ENCODE data around the gene CPAMD8. TPM values are rescaled to one million over a fixed set of nuclear protein-coding genes. Genes with fewer than 3 reads are reported as not detected.
A peak's percentile ranks its signal among the peaks of the same experiment; 100 is the strongest.

CPAMD8 gene
- total and polyA plus RNA-seq, 10 of the 15 experiments (the other 5 are each of a cell fraction or from before 2014, with no cell fraction given): 0.12 to 0.97 (median 0.25) TPM; not detected in 3

GRCh38 chr19:16887353-16888265, 139.0 kb downstream of the CPAMD8 start:
- POLR2A ChIA-PET: no interaction called here
- no peaks in the 10 kb centered on the region for H3K27me3 ChIP-seq (replicated peaks in 1 of 2; ENCODE audit: control insufficient read depth in 2 of 2, insufficient read depth in 2 of 2, low read length in 1 of 2)

More at GRCh38 chr19:16887353-16888265, 139.0 kb downstream of the CPAMD8 start:
- H3K4me3 ChIP-seq: no peak overlapping the region
- 53% methylated on average over 17 of the region's 17 CpGs for WGBS (ENCODE audit: insufficient coverage, insufficient replicate concordance, low lambda C conversion rate, missing lambda C conversion rate)
- ChIA-PET CTCF (interaction anchor here (0.6 to 1.1 kb wide), 2 partner anchors 115 to 1796 kb away, joined by 3 read pairs; no protein-coding TSS in a partner anchor), RAD21 (ENCODE audit: unreplicated experiment) (no interaction called here), SMC1A (ENCODE audit: uncharacterized antibody, unreplicated experiment) (no interaction called here)
- no peak overlapping the region for H3K9ac ChIP-seq (ENCODE audit: control insufficient read depth, insufficient read depth, low read length)
- H3K79me2 ChIP-seq (ENCODE audit: control insufficient read depth, insufficient read depth, low read length): no peaks in the 10 kb centered on the region
- H3K9me3 ChIP-seq (replicated peaks; ENCODE audit: control insufficient read depth, insufficient read depth, low read length): peaks cover under 1% of the 10 kb centered on the region; the same call in 1 of the 3 replicates
- peak overlapping the region; percentile 15; the same call in 1 of the 2 replicates for H2AFZ ChIP-seq (ENCODE audit: control insufficient read depth, low read depth, low read length)
- H4K20me1 ChIP-seq (ENCODE audit: control insufficient read depth, insufficient read depth): no peaks in the 10 kb centered on the region
- TF ChIP-seq SREBF1 (IDR thresholded peaks at IDR 0.05; ENCODE audit: low read length) (no peak), NR2F1 (conservative IDR thresholded peaks at IDR 0.05) (0 out of 2 replicates have a peak, but pooled peaks have one; percentile 27), SIN3A (IDR thresholded peaks at IDR 0.05; ENCODE audit: low read depth, low read length) (no peak), ZBTB33 (IDR thresholded peaks at IDR 0.05) (no peak), ZNF274 (IDR thresholded peaks at IDR 0.05; ENCODE audit: insufficient read depth, insufficient read length) (no peak), ZSCAN29 (IDR thresholded peaks at IDR 0.05) (no peak), ATF3 (IDR thresholded peaks at IDR 0.05; ENCODE audit: borderline replicate concordance, extremely low read depth, low read depth, low read length) (no peak)
- intact Hi-C loops (cut with micrococcal nuclease; ENCODE audit: unreplicated experiment) (no loop called here), in situ Hi-C loops (cut with MboI) (no loop called here)
- ATAC-seq (no peak), DNase-seq (ENCODE audit: low read depth, low spot score) (no peak), FAIRE-seq (no peak)
- peak overlapping the region; percentile 79; the same call in 1 of the 2 replicates for H3K4me2 ChIP-seq (ENCODE audit: control insufficient read depth, insufficient read depth)
- no TSS peak for BruUV-seq (replicated peaks)
- no peaks in the 10 kb centered on the region for H3K36me3 ChIP-seq (ENCODE audit: control insufficient read depth in 2 of 2, insufficient read depth in 2 of 2, low read length in 1 of 2)
- peaks cover 21% of the 10 kb centered on the region for H3K4me1 ChIP-seq (ENCODE audit: control insufficient read depth, insufficient read depth, low read length)
- peak overlapping the region; percentile 66; the same call in 1 of the 2 replicates for H3K27ac ChIP-seq (ENCODE audit: control insufficient read depth, insufficient read depth)

Data from GM12878 (cell line).